Measurements from ENCODE around the gene KIRREL3.
A peak's percentile ranks its signal among the peaks of the same experiment; 100 is the strongest.

The KIRREL3 gene

DNA sequence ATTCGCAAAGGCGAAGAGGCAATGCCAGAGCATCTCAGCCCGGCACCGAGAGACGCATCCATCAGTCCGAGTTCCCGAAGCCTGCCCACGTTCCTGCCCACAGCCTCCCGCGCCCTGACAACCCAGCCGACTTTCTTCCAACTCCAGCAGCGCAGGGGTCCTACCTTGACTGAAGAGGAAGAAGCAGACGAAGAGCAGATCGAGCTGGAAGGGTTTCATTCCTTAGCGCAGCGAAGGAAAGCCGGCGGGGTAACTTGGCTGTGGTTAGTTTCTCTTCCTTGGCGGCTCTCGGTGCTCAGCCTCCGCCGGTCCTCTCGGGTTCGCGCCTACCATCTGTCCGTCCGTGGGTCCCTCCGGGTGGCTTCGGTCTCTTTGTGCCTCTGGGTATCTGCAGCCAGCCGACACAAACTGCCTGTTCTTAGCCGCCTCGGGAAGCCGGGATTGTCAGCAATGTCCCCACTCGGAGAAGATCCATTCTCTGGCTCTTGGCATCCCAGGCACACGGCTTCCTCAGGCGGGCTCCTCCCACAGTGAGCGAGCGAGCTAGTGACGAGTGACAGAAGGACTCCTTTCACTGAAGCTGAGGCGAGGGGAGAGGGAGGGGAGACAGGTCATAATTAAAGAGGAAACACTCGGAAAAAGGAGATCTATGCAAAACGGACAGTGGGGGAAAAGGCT lies at the start of gene KIRREL3:
Gene KIRREL3 (minus strand): TSS at position 480 of the 678 bp plus-strand sequence.
- in situ Hi-C loops (cut with HindIII; ENCODE audit: low sequenced_read_pairs), result no loop called here

DNA sequence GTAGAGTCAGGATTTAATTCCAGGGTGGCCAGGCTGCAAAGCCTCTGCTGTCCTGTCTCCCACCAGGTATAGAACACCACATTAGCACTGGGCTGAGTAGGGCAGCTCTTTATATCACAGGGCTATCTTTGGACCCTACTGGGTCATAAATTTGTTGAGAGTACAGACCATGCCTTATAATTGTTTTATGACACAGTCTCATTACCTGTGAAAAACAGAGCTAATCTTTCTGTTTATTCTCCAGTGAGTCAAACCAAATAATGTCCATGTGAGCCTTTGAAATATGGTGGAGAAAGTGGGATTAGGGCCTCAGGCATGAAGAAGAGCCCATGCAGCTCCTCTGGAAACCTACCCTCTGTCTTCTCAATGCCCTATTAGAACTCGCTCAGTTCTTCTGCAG lies 49.6 kb upstream of the KIRREL3 start:
- TF ChIP-seq, protein P1, sequence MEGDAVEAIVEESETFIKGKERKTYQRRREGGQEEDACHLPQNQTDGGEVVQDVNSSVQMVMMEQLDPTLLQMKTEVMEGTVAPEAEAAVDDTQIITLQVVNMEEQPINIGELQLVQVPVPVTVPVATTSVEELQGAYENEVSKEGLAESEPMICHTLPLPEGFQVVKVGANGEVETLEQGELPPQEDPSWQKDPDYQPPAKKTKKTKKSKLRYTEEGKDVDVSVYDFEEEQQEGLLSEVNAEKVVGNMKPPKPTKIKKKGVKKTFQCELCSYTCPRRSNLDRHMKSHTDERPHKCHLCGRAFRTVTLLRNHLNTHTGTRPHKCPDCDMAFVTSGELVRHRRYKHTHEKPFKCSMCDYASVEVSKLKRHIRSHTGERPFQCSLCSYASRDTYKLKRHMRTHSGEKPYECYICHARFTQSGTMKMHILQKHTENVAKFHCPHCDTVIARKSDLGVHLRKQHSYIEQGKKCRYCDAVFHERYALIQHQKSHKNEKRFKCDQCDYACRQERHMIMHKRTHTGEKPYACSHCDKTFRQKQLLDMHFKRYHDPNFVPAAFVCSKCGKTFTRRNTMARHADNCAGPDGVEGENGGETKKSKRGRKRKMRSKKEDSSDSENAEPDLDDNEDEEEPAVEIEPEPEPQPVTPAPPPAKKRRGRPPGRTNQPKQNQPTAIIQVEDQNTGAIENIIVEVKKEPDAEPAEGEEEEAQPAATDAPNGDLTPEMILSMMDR (IDR thresholded peaks at IDR 0.05; ENCODE audit: low read depth, low read length), result no peak
- in situ Hi-C loops (cut with HindIII; ENCODE audit: low sequenced_read_pairs), result no loop called here
- H3K4me3 ChIP-seq (ENCODE audit: low read depth, low read length), result no peak overlapping the region
- DNase-seq (ENCODE audit: low read depth, low spot score), result no peak

More for the DNA sequence above, at the start of gene KIRREL3:
- H3K4me3 ChIP-seq (ENCODE audit: low read depth, low read length), result peak within 1 kb of the TSS; percentile 53
- TF ChIP-seq, protein P1 (IDR thresholded peaks at IDR 0.05; ENCODE audit: low read depth, low read length), result no peak
- DNase-seq (ENCODE audit: low read depth, low spot score), result peak; percentile 42

DNA sequence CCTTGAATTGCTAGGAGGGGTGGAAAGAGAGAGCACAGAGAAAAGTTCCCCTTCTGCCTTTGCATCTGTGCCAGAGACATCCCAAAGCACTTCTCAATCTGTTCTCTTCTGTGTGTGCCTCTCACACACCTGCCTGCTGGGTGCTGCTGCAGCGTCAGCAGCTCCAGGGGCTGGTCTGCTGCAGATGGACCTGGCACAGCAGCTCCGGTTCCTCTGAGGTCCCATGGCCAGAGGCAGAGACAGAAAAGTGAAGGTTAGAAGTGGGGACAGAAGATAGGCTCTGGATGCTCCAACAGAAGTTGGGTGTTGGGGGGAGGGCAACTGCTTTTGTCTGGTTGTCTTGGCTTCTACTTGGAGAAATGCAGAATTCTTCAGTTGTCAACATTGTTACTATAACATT lies 48.9 kb upstream of the KIRREL3 start:
- DNase-seq (ENCODE audit: low read depth, low spot score), result no peak
- H3K4me3 ChIP-seq (ENCODE audit: low read depth, low read length), result no peak overlapping the region
- TF ChIP-seq, protein P1 (IDR thresholded peaks at IDR 0.05; ENCODE audit: low read depth, low read length), result no peak
- in situ Hi-C loops (cut with HindIII; ENCODE audit: low sequenced_read_pairs), result no loop called here

DNA sequence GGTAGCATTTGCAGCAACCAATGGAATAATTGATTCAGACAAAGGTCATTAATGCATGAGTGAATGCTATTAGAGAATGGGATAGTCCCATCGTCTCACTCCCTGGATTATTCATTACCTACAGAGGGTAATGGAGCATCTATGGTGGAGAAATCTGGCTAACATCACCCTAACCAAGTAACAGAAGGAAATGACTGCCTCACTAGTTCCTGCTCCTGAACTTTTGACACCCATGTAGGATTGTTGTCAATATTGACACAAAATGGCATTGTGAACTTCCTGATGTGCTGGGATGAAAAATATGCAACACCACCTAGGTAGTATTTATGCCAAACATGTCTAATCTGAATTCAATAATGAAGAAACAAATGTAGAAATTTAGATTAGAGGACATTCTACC lies 44.0 kb upstream of the KIRREL3 start:
- no peak for DNase-seq (ENCODE audit: low read depth, low spot score)
- H3K4me3 ChIP-seq (ENCODE audit: low read depth, low read length), result no peak overlapping the region
- TF ChIP-seq, protein P1 (IDR thresholded peaks at IDR 0.05; ENCODE audit: low read depth, low read length), result no peak
- in situ Hi-C loops (cut with HindIII; ENCODE audit: low sequenced_read_pairs), result no loop called here

DNA sequence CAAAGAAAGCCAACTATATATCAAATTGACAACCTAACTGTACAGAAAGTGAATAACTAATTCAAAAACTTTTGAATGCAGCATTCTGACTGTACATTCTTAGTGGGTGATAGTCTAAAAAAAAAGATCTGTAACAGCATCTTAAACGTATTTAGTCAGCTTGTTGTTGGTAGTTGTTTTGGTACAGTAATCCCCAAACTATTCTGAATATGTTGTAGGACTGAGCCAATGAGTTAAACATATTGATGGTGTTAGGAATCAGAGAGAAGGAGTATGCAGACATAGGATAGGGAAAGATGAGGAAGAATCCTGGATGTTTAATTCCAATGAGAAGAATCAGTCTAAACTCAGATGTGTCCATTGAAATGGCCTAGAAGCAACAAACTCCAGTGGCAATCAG lies 41.9 kb upstream of the KIRREL3 start:
- TF ChIP-seq, protein P1 (IDR thresholded peaks at IDR 0.05; ENCODE audit: low read depth, low read length), result no peak
- peak; percentile 13 for DNase-seq (ENCODE audit: low read depth, low spot score)
- in situ Hi-C loops (cut with HindIII; ENCODE audit: low sequenced_read_pairs), result no loop called here
- no peak overlapping the region for H3K4me3 ChIP-seq (ENCODE audit: low read depth, low read length)

DNA sequence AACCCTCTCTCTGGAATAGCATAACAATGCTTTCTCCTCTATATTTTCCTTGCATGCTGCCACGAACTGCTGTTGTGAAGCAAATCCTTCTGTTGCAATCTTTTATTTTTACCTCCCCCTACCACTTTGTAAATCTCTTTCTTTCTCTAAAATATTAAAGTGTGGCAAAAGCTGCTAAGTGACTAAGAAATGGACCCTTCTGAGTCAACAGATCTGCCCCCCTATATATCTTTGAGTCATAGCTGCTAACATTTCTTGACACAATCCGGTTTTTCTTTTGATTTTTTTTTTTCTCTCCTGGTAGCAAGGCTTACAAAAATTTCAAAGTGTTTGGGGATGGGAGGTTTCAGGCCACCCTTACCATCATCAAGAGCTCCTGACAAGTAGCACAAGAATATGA lies 39.0 kb upstream of the KIRREL3 start:
- TF ChIP-seq, protein P1 (IDR thresholded peaks at IDR 0.05; ENCODE audit: low read depth, low read length), result no peak
- H3K4me3 ChIP-seq (ENCODE audit: low read depth, low read length), result no peak overlapping the region
- in situ Hi-C loops (cut with HindIII; ENCODE audit: low sequenced_read_pairs), result no loop called here
- no peak for DNase-seq (ENCODE audit: low read depth, low spot score)

All from astrocyte of the spinal cord (primary cell).